K562 (cell line): Measurements from ENCODE around the gene TMEM205. TPM values are rescaled to one million over a fixed set of nuclear protein-coding genes. Genes with fewer than 3 reads are reported as not detected.

Experiments
- CHD2 ChIP-seq: IDR thresholded peaks from 2 replicates; pipeline ENCODE4 v1.6.1; 2011; ENCODE audit warnings: low read depth, low read length
- DMBX1 ChIP-seq: fragments of 250-450 bp; sonication (Bioruptor Pico); IDR thresholded peaks from 2 replicates; pipeline ENCODE4 v1.8.0; 2022; ENCODE audit warnings: inconsistent platforms, mild to moderate bottlenecking, moderate library complexity, borderline replicate concordance
- ELF2 ChIP-seq: fragments of 250-450 bp; sonication (Bioruptor Pico); IDR thresholded peaks from 2 replicates; pipeline ENCODE4 v1.5.0; 2021; ENCODE audit warnings: mild to moderate bottlenecking
- FOXA1 ChIP-seq: fragments of 450-650 bp; IDR thresholded peaks from 2 replicates; pipeline ENCODE4 v1.6.1; 2016; ENCODE audit warnings: mild to moderate bottlenecking, borderline replicate concordance
- GTF2E2 ChIP-seq: fragments of 200-800 bp; sonication (Bioruptor generic); IDR thresholded peaks from 2 replicates; pipeline ENCODE4 v1.6.1; 2016; ENCODE audit warnings: missing genetic modification characterization, missing compliant biosample characterization
- HEY1 ChIP-seq: fragments of 250-450 bp; sonication (Bioruptor Pico); IDR thresholded peaks from 2 replicates; pipeline ENCODE4 v1.5.0; 2020; ENCODE audit warnings: mild to moderate bottlenecking, moderate library complexity, borderline replicate concordance
- NRF1 ChIP-seq, 2 experiments: fragments of 450-650 bp; IDR thresholded peaks in 1 of 2; conservative IDR thresholded peaks in 1 of 2; 2 replicates each; pipeline ENCODE4 v1.6.1; 2014; ENCODE audit warnings: mild to moderate bottlenecking in 2 of 2
- ZC3H8 ChIP-seq: fragments of 450-650 bp; IDR thresholded peaks from 2 replicates; pipeline ENCODE4 v1.6.1; 2017
- ZNF584 ChIP-seq: fragments of 200-800 bp; sonication (Bioruptor generic); IDR thresholded peaks from 2 replicates; pipeline ENCODE4 v1.6.1; 2016; ENCODE audit warnings: low read depth, mild to moderate bottlenecking, missing genetic modification characterization, missing compliant biosample characterization
- ZNF696 ChIP-seq: fragments of 250-450 bp; sonication (Bioruptor Pico); conservative IDR thresholded peaks from 2 replicates; pipeline ENCODE4 v1.4.0; 2020; ENCODE audit warnings: mild to moderate bottlenecking, moderate library complexity
- ZNF707 ChIP-seq: fragments of 250-450 bp; sonication (Bioruptor Pico); conservative IDR thresholded peaks from 2 replicates; pipeline ENCODE4 v1.8.0; 2022; ENCODE audit warnings: inconsistent platforms, mild to moderate bottlenecking, moderate library complexity
- polyA plus RNA-seq, 8 experiments: library from polyadenylated mRNA; depleted of rRNA in 4 of 8; stranded (reverse) in 5 of 8; unstranded in 3 of 8; fragments of >200 nt; fragmentation: Nextera tagmentation in 2 of 8; fragmentation: Illumina TruSeq in 1 of 8; extraction: Ambion mirVana in 2 of 8; extraction: Trizol in 1 of 8; gene quantifications; 2 replicates each; pipeline versions ENCODE4 v1.2.1 to v1.2.3, GENCODE V29; 2011 to 2014; ENCODE audit warnings: inconsistent platforms in 1 of 8, missing spikeins in 1 of 8
- total RNA-seq, 7 experiments: library from RNA; depleted of rRNA in 6 of 7; stranded (reverse); fragments of >200 nt in 6 of 7; fragmentation: Illumina TruSeq in 2 of 7; extraction: Trizol in 2 of 7; gene quantifications; 2 replicates each; pipeline versions ENCODE4 v1.2.1 to v1.2.3, GENCODE V29; 2011 to 2021; ENCODE audit warnings: low replicate concordance in 1 of 7
- TF ChIP-seq, protein P1 (sequence below): fragments of 450-650 bp; IDR thresholded peaks from 2 replicates; pipeline ENCODE4 v1.6.1; 2016; ENCODE audit warnings: low read depth
- TF ChIP-seq, protein P2 (sequence below): sonication (generic); IDR thresholded peaks from 2 replicates; pipeline ENCODE4 v1.6.1; 2016
- TF ChIP-seq, protein P3 (sequence below): fragments of 450-650 bp; IDR thresholded peaks from 2 replicates; pipeline ENCODE4 v1.6.1; 2018; ENCODE audit not compliant: partially characterized antibody

The TMEM205 gene
- total and polyA plus RNA-seq, 9 of the 15 experiments (the other 6 are each of a cell fraction or from before 2014, with no cell fraction given): 21.3 to 81.5 (median 44.1) TPM

DNA sequence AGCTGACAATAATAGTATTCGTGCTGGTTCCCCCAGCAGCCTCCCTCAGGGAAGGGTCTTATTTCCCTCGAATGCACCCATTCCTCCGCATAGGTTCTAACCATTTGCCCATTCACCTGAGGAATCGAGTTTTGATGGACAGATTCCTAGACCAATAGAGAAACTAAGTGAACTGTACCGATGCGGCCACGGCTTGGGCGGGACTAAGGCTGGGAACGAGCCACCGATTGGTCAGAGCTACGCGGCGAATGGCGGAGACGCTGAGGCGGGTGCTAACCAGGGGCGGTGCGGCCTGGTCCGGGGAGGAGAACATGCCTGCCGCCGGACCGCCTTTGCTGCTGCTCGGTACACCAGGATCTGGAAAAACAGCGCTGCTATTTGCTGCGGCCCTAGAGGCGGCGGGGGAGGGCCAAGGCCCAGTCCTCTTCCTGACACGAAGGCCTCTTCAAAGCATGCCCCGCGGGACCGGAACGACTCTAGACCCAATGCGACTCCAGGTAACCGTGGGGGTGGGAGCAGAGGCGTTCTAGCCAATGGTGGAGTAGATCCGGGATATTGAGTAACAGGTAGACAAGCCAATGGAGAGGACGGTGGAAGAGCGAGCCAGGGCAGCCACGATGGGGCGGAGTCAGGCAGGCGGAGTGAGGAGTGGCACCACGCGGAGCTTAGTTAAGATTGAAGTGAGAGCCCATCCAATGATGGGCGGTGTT is 28.5 kb upstream of the TMEM205 start, which contains the start of gene SWSAP1 (continued):
- TF ChIP-seq, protein P1, sequence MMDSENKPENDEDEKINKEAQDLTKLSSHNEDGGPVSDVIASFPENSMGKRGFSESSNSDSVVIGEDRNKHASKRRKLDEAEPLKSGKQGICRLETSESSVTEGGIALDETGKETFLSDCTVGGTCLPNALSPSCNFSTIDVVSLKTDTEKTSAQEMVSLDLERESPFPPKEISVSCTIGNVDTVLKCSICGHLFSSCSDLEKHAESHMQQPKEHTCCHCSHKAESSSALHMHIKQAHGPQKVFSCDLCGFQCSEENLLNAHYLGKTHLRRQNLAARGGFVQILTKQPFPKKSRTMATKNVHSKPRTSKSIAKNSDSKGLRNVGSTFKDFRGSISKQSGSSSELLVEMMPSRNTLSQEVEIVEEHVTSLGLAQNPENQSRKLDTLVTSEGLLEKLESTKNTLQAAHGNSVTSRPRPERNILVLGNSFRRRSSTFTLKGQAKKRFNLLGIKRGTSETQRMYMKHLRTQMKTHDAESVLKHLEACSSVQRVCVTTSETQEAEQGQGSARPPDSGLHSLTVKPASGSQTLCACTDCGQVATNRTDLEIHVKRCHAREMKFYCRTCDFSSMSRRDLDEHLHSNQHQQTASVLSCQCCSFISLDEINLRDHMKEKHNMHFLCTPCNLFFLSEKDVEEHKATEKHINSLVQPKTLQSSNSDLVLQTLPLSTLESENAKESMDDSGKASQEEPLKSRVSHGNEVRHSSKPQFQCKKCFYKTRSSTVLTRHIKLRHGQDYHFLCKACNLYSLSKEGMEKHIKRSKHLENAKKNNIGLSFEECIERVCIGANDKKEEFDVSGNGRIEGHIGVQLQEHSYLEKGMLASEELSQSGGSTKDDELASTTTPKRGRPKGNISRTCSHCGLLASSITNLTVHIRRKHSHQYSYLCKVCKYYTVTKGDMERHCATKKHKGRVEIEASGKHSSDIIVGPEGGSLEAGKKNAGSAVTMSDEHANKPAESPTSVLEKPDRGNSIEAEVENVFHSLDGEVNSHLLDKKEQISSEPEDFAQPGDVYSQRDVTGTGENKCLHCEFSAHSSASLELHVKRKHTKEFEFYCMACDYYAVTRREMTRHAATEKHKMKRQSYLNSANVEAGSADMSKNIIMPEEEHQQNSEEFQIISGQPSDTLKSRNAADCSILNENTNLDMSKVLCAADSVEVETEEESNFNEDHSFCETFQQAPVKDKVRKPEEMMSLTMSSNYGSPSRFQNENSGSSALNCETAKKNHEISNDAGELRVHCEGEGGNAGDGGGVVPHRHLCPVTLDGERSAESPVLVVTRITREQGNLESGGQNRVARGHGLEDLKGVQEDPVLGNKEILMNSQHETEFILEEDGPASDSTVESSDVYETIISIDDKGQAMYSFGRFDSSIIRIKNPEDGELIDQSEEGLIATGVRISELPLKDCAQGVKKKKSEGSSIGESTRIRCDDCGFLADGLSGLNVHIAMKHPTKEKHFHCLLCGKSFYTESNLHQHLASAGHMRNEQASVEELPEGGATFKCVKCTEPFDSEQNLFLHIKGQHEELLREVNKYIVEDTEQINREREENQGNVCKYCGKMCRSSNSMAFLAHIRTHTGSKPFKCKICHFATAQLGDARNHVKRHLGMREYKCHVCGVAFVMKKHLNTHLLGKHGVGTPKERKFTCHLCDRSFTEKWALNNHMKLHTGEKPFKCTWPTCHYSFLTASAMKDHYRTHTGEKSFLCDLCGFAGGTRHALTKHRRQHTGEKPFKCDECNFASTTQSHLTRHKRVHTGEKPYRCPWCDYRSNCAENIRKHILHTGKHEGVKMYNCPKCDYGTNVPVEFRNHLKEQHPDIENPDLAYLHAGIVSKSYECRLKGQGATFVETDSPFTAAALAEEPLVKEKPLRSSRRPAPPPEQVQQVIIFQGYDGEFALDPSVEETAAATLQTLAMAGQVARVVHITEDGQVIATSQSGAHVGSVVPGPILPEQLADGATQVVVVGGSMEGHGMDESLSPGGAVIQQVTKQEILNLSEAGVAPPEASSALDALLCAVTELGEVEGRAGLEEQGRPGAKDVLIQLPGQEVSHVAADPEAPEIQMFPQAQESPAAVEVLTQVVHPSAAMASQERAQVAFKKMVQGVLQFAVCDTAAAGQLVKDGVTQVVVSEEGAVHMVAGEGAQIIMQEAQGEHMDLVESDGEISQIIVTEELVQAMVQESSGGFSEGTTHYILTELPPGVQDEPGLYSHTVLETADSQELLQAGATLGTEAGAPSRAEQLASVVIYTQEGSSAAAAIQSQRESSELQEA: no peak
- TF ChIP-seq, protein P2, sequence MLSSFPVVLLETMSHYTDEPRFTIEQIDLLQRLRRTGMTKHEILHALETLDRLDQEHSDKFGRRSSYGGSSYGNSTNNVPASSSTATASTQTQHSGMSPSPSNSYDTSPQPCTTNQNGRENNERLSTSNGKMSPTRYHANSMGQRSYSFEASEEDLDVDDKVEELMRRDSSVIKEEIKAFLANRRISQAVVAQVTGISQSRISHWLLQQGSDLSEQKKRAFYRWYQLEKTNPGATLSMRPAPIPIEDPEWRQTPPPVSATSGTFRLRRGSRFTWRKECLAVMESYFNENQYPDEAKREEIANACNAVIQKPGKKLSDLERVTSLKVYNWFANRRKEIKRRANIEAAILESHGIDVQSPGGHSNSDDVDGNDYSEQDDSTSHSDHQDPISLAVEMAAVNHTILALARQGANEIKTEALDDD: peak; percentile 28; the same call in 1 of the 2 replicates
- TF ChIP-seq GTF2E2 (tag) (peak; percentile 44), HEY1 (no peak), ZNF707 (CRISPR knock-in tag) (no peak), NRF1 (conservative IDR thresholded peaks at IDR 0.05 in 1 of 2, IDR thresholded peaks at IDR 0.05 in 1 of 2) (peak; percentile 77 to 81), ZC3H8 (no peak), ZNF584 (CRISPR knock-in tag) (no peak), DMBX1 (0 out of 2 replicates have a peak, but pooled peaks have one; percentile 21), ELF2 (CRISPR knock-in tag) (no peak), ZNF696 (CRISPR knock-in tag) (no peak), FOXA1 (no peak), CHD2 (peak; percentile 72)
- TF ChIP-seq, protein P3, sequence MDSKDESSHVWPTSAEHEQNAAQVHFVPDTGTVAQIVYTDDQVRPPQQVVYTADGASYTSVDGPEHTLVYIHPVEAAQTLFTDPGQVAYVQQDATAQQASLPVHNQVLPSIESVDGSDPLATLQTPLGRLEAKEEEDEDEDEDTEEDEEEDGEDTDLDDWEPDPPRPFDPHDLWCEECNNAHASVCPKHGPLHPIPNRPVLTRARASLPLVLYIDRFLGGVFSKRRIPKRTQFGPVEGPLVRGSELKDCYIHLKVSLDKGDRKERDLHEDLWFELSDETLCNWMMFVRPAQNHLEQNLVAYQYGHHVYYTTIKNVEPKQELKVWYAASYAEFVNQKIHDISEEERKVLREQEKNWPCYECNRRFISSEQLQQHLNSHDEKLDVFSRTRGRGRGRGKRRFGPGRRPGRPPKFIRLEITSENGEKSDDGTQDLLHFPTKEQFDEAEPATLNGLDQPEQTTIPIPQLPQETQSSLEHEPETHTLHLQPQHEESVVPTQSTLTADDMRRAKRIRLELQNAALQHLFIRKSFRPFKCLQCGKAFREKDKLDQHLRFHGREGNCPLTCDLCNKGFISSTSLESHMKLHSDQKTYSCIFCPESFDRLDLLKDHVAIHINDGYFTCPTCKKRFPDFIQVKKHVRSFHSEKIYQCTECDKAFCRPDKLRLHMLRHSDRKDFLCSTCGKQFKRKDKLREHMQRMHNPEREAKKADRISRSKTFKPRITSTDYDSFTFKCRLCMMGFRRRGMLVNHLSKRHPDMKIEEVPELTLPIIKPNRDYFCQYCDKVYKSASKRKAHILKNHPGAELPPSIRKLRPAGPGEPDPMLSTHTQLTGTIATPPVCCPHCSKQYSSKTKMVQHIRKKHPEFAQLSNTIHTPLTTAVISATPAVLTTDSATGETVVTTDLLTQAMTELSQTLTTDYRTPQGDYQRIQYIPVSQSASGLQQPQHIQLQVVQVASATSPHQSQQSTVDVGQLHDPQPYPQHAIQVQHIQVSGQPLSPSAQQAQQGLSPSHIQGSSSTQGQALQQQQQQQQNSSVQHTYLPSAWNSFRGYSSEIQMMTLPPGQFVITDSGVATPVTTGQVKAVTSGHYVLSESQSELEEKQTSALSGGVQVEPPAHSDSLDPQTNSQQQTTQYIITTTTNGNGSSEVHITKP: no peak
